Sigmoid colon (tissue), 7 donors: ENCODE data around the gene PCBP3. TPM values are rescaled to one million over a fixed set of nuclear protein-coding genes. Genes with fewer than 3 reads are reported as not detected.
"Not testable (repeated sequence)": the region's sequence is repeated elsewhere in the genome, so short reads cannot be mapped to it uniquely, and the experiment has no call there.

ENCODE experiments used
- DNase-seq: peaks from one replicate; pipeline ENCODE4 v3.0.0-alpha.2; 2019
- H3K27ac ChIP-seq, 4 donors: fragments of 200-600 bp; sonication (generic); one replicate each; pipeline ENCODE4 v1.5.1; 2016 to 2019; ENCODE audit warnings: mild to moderate bottlenecking in 1 of 4
- H3K27me3 ChIP-seq, 3 donors: fragments of 200-600 bp; sonication (generic); one replicate each; pipeline ENCODE4 v1.5.1; 2019; ENCODE audit warnings: mild to moderate bottlenecking in 1 of 3
- H3K36me3 ChIP-seq, 4 donors: fragments of 200-600 bp; sonication (generic); one replicate each; pipeline ENCODE4 v1.5.1; 2016 to 2019
- H3K4me1 ChIP-seq, 4 donors: fragments of 200-600 bp; sonication (generic); one replicate each; pipeline ENCODE4 v1.5.1; 2017 to 2019
- H3K4me3 ChIP-seq, 4 donors: fragments of 200-600 bp; sonication (generic); one replicate each; pipeline ENCODE4 v1.5.1; 2017 to 2019; ENCODE audit warnings: mild to moderate bottlenecking in 2 of 4, moderate library complexity in 1 of 4
- H3K9me3 ChIP-seq, 4 donors: fragments of 200-600 bp in 3 of 4; sonication (generic) in 3 of 4; one replicate each; pipeline versions ENCODE4 v1.5.1 to v1.6.1; 2013 to 2019
- EP300 ChIP-seq, 4 donors: sonication (generic); formaldehyde crosslinking; IDR thresholded peaks; one replicate each; pipeline ENCODE4 v1.6.1; 2017; ENCODE audit warnings: antibody characterized with exemption in 4 of 4
- POLR2A ChIP-seq, 2 donors: fragments of 450-650 bp; IDR thresholded peaks; one replicate each; pipeline ENCODE4 v1.6.1; 2016; ENCODE audit warnings: antibody characterized with exemption in 2 of 2, mild to moderate bottlenecking in 2 of 2, moderate library complexity in 2 of 2
- POLR2AphosphoS5 ChIP-seq, 4 donors: sonication (generic); formaldehyde crosslinking; IDR thresholded peaks; one replicate each; pipeline ENCODE4 v1.6.1; 2017; ENCODE audit warnings: antibody characterized with exemption in 4 of 4
- WGBS, 2 donors: extraction: QIAGEN DNeasy Blood & Tissue Kit; methylation state at CpG; one replicate each; pipeline ENCODE4 v1.1.7; 2013; 5-methylcytosine and 5-hydroxymethylcytosine counted together
- intact Hi-C: fragments of 100-400 bp; cut with DNase I; formaldehyde crosslinking; loops from one replicate; pipeline ENCODE4 v1.15.1; 2023
- polyA plus RNA-seq, 3 donors: library from polyadenylated mRNA; stranded (reverse); fragments of 200-250 nt; gene quantifications; one replicate each; pipeline ENCODE4 v1.2.3, GENCODE V29; 2013
- total RNA-seq, 4 donors: library from RNA; depleted of rRNA; stranded (reverse); fragments of >200 nt; gene quantifications; one replicate each; pipeline ENCODE4 v1.1.0, GENCODE V29; 2016
- TF ChIP-seq, protein P1 (sequence below), 4 experiments: fragments of 450-650 bp in 3 of 4; fragments of 200-600 bp in 1 of 4; IDR thresholded peaks; one replicate each; pipeline ENCODE4 v1.5.1; 2016 to 2019; ENCODE audit warnings: antibody characterized with exemption in 4 of 4, mild to moderate bottlenecking in 3 of 4, moderate library complexity in 2 of 4
- donor health status: healthy with polysubstance abuse.
- donor health status: Bipolar disorder and iron deficiency.
- donor health status: healthy.

The PCBP3 gene
- total and polyA plus RNA-seq, 7 donors: 1.2 to 21.3 (median 8.2) TPM

DNA sequence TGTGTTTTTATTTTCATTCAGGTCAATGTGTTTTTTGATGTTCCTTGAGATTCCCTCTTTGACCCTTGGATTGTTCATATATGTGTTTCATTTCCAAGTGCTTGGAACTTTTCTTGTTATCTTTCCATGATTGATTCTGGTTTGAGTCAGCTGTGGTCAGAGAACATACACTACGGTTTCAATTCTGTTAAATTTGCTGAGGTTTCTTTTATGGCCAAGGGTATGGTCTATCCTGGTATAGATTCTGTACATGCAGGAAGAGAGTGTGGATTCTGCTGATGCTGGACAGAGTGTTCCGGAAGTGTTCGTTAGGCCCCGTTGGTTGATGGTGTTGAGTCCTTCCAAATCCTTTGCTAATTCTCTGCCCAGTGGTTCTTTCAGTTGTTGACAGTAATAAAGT lies 239.6 kb downstream of the PCBP3 start:
- peak overlapping the region in 1 of 4 donors; percentile 14 for H3K27ac ChIP-seq
- H3K36me3 ChIP-seq: no peaks in the 10 kb centered on the region
- peaks cover 0 to 31% (median 5%) of the 10 kb centered on the region in 4 donors for H3K4me1 ChIP-seq
- H3K4me3 ChIP-seq: no peak overlapping the region
- H3K9me3 ChIP-seq: no peaks in the 10 kb centered on the region
- 79 to 80% methylated on average over 4 of the region's 4 CpGs for WGBS, 2 donors
- TF ChIP-seq, protein P1, sequence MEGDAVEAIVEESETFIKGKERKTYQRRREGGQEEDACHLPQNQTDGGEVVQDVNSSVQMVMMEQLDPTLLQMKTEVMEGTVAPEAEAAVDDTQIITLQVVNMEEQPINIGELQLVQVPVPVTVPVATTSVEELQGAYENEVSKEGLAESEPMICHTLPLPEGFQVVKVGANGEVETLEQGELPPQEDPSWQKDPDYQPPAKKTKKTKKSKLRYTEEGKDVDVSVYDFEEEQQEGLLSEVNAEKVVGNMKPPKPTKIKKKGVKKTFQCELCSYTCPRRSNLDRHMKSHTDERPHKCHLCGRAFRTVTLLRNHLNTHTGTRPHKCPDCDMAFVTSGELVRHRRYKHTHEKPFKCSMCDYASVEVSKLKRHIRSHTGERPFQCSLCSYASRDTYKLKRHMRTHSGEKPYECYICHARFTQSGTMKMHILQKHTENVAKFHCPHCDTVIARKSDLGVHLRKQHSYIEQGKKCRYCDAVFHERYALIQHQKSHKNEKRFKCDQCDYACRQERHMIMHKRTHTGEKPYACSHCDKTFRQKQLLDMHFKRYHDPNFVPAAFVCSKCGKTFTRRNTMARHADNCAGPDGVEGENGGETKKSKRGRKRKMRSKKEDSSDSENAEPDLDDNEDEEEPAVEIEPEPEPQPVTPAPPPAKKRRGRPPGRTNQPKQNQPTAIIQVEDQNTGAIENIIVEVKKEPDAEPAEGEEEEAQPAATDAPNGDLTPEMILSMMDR (IDR thresholded peaks at IDR 0.05): no peak
- intact Hi-C loops: no loop called here
- no peaks in the 10 kb centered on the region for H3K27me3 ChIP-seq
- no peak for DNase-seq

DNA sequence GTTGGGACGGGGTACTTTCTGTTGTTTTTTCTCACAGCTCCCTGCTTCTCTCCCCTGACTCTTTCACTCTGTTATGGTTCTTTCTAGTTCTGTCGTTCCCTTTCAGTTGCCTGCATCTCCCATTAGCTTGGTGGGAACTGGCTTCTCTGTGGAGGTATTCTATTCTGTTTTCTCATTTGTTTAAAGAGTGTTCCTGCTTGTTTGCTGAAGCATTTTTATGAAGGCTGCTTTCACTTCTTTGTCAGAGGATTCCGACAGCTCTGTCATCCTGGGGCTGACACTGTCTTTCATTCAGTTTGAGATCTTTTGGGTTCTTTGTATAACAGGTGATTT lies 242.0 kb downstream of the PCBP3 start:
- DNase-seq: no peak
- no peaks in the 10 kb centered on the region for H3K36me3 ChIP-seq
- intact Hi-C loops: no loop called here
- 79 to 82% methylated on average over 3 of the region's 3 CpGs for WGBS, 2 donors
- no peak for TF ChIP-seq EP300 (IDR thresholded peaks at IDR 0.05)
- no peak for TF ChIP-seq POLR2A (IDR thresholded peaks at IDR 0.05)
- TF ChIP-seq, protein P1 (IDR thresholded peaks at IDR 0.05): no peak
- H3K9me3 ChIP-seq: no peaks in the 10 kb centered on the region
- H3K27me3 ChIP-seq: peaks cover 0 to 12% (median 0%) of the 10 kb centered on the region in 3 donors
- H3K4me1 ChIP-seq: peaks cover 0 to 32% (median 5%) of the 10 kb centered on the region in 4 donors
- H3K4me3 ChIP-seq: no peak overlapping the region
- H3K27ac ChIP-seq: peak overlapping the region in 1 of 4 donors; percentile 12

DNA sequence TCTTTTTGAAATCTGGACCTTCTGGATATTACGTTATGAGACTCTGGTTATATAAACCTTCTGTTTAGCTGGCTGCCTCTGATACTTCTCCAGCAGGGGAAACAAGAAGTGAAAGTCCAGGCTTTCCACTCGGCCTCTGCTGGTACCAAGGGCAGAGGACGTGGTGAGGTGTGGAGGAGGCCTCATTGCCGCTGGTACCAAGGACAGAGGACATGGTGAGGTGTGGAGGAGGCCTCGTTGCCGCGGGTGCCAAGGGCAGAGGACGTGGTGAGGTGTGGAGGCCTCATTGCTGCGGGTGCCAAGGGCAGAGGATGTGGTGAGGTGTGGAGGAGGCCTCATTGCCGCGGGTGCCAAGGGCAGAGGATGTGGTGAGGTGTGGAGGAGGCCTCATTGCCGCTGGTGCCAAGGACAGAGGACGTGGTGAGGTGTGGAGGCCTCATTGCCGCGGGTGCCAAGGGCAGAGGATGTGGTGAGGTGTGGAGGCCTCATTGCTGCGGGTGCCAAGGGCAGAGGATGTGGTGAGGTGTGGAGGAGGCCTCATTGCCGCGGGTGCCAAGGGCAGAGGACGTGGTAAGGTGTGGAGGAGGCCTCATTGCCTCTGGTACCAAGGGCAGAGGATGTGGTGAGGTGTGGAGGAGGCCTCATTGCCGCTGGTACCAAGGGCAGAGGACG lies 242.5 kb downstream of the PCBP3 start:
- DNase-seq, H3K36me3 ChIP-seq, intact Hi-C loops, H3K9me3 ChIP-seq, H3K4me3 ChIP-seq: not testable (repeated sequence)
- H3K27me3 ChIP-seq: peaks cover 0 to 16% (median 0%) of the 10 kb centered on the region in 3 donors
- 44 to 69% methylated on average over 21 of the region's 21 CpGs for WGBS, 2 donors
- H3K27ac ChIP-seq: peak overlapping the region in 3 of 4 donors; percentile 46 to 64 (median 55)
- peaks cover 0 to 32% (median 5%) of the 10 kb centered on the region in 4 donors for H3K4me1 ChIP-seq

DNA sequence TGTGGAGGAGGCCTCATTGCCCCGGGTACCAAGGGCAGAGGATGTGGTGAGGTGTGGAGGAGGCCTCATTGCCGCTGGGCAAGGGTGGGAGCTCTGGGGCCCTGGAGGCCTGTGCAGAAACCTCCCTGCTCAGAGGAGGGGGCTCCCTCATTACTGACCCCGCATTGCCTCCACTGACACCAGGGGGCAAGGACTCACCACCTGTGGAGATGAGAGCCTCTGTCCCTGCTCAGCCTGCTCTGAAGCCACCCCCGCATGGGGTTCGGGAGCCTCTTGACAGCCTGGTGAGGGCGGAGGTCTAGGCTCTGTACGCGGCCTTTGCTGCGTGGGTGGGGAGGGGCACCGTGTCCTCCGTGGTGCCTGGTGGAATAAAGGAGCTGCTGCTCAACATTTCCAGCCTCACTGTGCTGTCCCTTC lies 243.1 kb downstream of the PCBP3 start:
- Histone ChIP-seq H3K4me1 (peaks cover 0 to 32% (median 5%) of the 10 kb centered on the region in 4 donors), H3K27ac (peak overlapping the region; percentile 19 to 64 (median 50)), H3K4me3 (no peak overlapping the region), H3K36me3 (no peaks in the 10 kb centered on the region), H3K9me3 (no peaks in the 10 kb centered on the region), H3K27me3 (peaks cover 0 to 21% (median 0%) of the 10 kb centered on the region in 3 donors)
- TF ChIP-seq EP300 (IDR thresholded peaks at IDR 0.05) (no peak), POLR2AphosphoS5 (IDR thresholded peaks at IDR 0.05) (no peak), POLR2A (IDR thresholded peaks at IDR 0.05) (no peak)
- TF ChIP-seq, protein P1 (IDR thresholded peaks at IDR 0.05): no peak
- intact Hi-C loops: no loop called here
- WGBS, 2 donors: 68 to 77% methylated on average over 11 of the region's 11 CpGs
- no peak for DNase-seq

DNA sequence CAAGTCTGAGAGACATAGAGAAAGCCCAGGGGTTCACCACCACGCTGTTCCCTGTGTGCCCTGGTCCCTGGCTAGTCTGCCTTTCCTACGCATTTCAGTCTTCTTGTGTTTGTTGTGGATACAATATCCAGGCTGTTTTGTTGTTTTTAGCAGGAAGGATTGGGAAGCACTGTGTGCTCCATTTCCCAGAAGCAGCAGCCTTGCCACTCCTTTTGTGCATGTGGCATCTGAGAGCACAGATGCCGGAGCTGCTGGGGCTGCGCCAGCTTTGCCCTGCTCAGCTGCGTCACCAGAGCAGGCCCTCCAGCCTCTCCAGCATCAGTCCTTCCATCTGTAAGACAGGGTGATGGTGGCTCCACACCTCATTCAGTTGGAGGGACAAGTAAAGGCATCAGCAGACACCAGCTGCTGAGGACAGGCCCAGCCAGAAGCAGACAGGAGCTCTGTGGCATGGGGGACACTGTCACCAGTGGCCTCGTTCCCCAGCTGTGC lies 243.6 kb downstream of the PCBP3 start:
- intact Hi-C loops: no loop called here
- H3K9me3 ChIP-seq: no peaks in the 10 kb centered on the region
- H3K27ac ChIP-seq: peak overlapping the region; percentile 12 to 64 (median 30)
- TF ChIP-seq, protein P1 (IDR thresholded peaks at IDR 0.05): no peak
- TF ChIP-seq POLR2AphosphoS5 (IDR thresholded peaks at IDR 0.05): peak in 1 of 4 donors; percentile 35
- DNase-seq: peak; percentile 81
- 78 to 85% methylated on average over 6 of the region's 6 CpGs for WGBS, 2 donors
- H3K36me3 ChIP-seq: no peaks in the 10 kb centered on the region
- H3K4me1 ChIP-seq: peaks cover 0 to 29% (median 5%) of the 10 kb centered on the region in 4 donors
- peaks cover 0 to 22% (median 0%) of the 10 kb centered on the region in 3 donors for H3K27me3 ChIP-seq
- H3K4me3 ChIP-seq: no peak overlapping the region
